ENCODE data around the gene ZNF600. TPM values are rescaled to one million over a fixed set of nuclear protein-coding genes. Genes with fewer than 3 reads are reported as not detected.
"Not testable (repeated sequence)": the region's sequence is repeated elsewhere in the genome, so short reads cannot be mapped to it uniquely, and the experiment has no call there.

Gene ZNF600
- total and polyA plus RNA-seq, 2 donors, result 7.1 to 17.3 TPM

- not testable (repeated sequence) for H3K27ac ChIP-seq (ENCODE audit: low read depth in 1 of 2, low read length in 1 of 2)
- H3K9me3 ChIP-seq (ENCODE audit: control insufficient read depth in 2 of 2, insufficient read depth in 1 of 2, low read length in 1 of 2), result peaks cover 2 to 14% of the 10 kb centered on the region in 2 donors
Observed at GRCh38 chr19:52715902-52716301, 70.7 kb downstream of the ZNF600 start.

GRCh38 chr19:52715330-52715729 is 71.3 kb downstream of the ZNF600 start:
- WGBS, result 97% methylated on average over 5 of the region's 5 CpGs
- not testable (repeated sequence) for DNase-seq (ENCODE audit: low read depth in 6 of 9, low spot score in 9 of 9); H3K9me3 ChIP-seq (ENCODE audit: control insufficient read depth in 2 of 2, insufficient read depth in 1 of 2, low read length in 1 of 2); H3K27ac ChIP-seq (ENCODE audit: low read depth in 1 of 2, low read length in 1 of 2); H3K4me1 ChIP-seq (ENCODE audit: control insufficient read depth in 2 of 2, insufficient read depth in 2 of 2, low read length in 2 of 2); H3K4me3 ChIP-seq (ENCODE audit: low read length in 2 of 2); H3K27me3 ChIP-seq (ENCODE audit: control insufficient read depth in 2 of 2, insufficient read depth in 1 of 2, low read length in 1 of 2)
- H3K36me3 ChIP-seq (ENCODE audit: control insufficient read depth in 2 of 2, insufficient read depth in 2 of 2, low read length in 1 of 2), result peaks cover 18 to 31% of the 10 kb centered on the region in 2 donors

More at GRCh38 chr19:52715902-52716301, 70.7 kb downstream of the ZNF600 start:
- DNase-seq (ENCODE audit: low read depth in 6 of 9, low spot score in 9 of 9); H3K4me3 ChIP-seq (ENCODE audit: low read length in 2 of 2); H3K4me1 ChIP-seq (ENCODE audit: control insufficient read depth in 2 of 2, insufficient read depth in 2 of 2, low read length in 2 of 2); H3K27me3 ChIP-seq (ENCODE audit: control insufficient read depth in 2 of 2, insufficient read depth in 1 of 2, low read length in 1 of 2): not testable (repeated sequence)
- peaks cover 18 to 33% of the 10 kb centered on the region in 2 donors for H3K36me3 ChIP-seq (ENCODE audit: control insufficient read depth in 2 of 2, insufficient read depth in 2 of 2, low read length in 1 of 2)
- WGBS, result 70% methylated on average over 4 of the region's 4 CpGs

Other genes starting within 250 kb of the ZNF600 start
- gene ZNF701, start 216.5 kb downstream of the ZNF600 start, total RNA-seq, result 14.9 TPM
- gene ZNF701, start 216.5 kb downstream of the ZNF600 start, polyA plus RNA-seq, result 17.7 TPM
- gene ZNF83, start 148.4 kb downstream of the ZNF600 start, total RNA-seq, result 29.6 TPM
- 150 TPM for gene ZNF83, start 148.4 kb downstream of the ZNF600 start, polyA plus RNA-seq
- gene ZNF611, start 51.7 kb downstream of the ZNF600 start, total RNA-seq, result 7.3 TPM
- gene ZNF611, start 51.7 kb downstream of the ZNF600 start, polyA plus RNA-seq, result 10.0 TPM
- gene ZNF28, start 34.8 kb upstream of the ZNF600 start, total RNA-seq, result 19.0 TPM
- 32.5 TPM for gene ZNF28, start 34.8 kb upstream of the ZNF600 start, polyA plus RNA-seq
- gene ZNF468, start 70.8 kb upstream of the ZNF600 start, total RNA-seq, result 20.5 TPM
- 18.3 TPM for gene ZNF468, start 70.8 kb upstream of the ZNF600 start, polyA plus RNA-seq
- gene ZNF320, start 110.8 kb upstream of the ZNF600 start, total RNA-seq, result 7.6 TPM
- 9.7 TPM for gene ZNF320, start 110.8 kb upstream of the ZNF600 start, polyA plus RNA-seq
- 5.7 TPM for gene ZNF888, start 136.6 kb upstream of the ZNF600 start, total RNA-seq
- 6.1 TPM for gene ZNF888, start 136.6 kb upstream of the ZNF600 start, polyA plus RNA-seq
- 17.0 TPM for gene ZNF816, start 176.1 kb upstream of the ZNF600 start, total RNA-seq
- 8.4 TPM for gene ZNF816, start 176.1 kb upstream of the ZNF600 start, polyA plus RNA-seq
- 0.05 TPM for gene ERVV-1, start 227.1 kb upstream of the ZNF600 start, total RNA-seq
- 0.14 TPM for gene ERVV-1, start 227.1 kb upstream of the ZNF600 start, polyA plus RNA-seq